GM12872 (cell line): ENCODE data around the gene CNTNAP2.

Experiments
- TF ChIP-seq, protein P1 (sequence below): IDR thresholded peaks from 3 replicates; pipeline ENCODE4 v1.5.1; 2011; ENCODE audit warnings: low read depth, mild to moderate bottlenecking, low read length, moderate library complexity; ENCODE audit not compliant: insufficient read depth

The CNTNAP2 gene

DNA sequence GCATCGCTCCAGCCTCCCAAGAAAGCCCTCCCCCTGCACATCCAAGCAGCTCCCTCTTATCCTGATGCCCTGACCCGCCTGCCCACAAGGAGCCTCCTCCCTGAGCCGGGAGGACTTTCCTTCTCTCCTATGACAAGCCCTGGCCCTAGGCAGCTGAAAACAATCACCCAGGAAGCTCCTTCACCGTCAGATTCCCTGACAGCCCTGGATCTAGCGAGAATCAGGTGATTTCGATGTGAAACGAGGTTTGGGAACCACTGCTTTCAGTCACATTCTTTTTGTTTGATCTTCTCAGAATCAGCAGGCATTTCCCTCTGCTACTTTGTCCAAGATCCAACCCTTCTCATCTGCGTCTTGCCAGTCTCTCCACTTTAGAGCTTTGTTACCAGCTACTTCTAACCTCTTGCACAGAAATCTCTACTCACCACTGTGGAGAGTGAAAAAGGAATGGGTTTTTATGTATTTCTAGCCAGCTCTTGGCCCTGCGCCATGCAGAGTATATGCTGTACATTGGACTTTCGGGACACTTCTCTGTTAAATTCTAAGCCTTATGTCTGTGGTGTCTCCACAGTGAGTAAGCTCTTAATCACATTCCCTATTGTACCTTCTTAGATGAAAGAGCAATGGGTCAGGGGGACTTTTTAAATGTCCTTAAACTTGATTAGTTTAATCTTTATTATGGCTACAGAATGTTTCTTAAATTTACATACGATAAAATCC lies 2220.8 kb downstream of the CNTNAP2 start:
- TF ChIP-seq, protein P1, sequence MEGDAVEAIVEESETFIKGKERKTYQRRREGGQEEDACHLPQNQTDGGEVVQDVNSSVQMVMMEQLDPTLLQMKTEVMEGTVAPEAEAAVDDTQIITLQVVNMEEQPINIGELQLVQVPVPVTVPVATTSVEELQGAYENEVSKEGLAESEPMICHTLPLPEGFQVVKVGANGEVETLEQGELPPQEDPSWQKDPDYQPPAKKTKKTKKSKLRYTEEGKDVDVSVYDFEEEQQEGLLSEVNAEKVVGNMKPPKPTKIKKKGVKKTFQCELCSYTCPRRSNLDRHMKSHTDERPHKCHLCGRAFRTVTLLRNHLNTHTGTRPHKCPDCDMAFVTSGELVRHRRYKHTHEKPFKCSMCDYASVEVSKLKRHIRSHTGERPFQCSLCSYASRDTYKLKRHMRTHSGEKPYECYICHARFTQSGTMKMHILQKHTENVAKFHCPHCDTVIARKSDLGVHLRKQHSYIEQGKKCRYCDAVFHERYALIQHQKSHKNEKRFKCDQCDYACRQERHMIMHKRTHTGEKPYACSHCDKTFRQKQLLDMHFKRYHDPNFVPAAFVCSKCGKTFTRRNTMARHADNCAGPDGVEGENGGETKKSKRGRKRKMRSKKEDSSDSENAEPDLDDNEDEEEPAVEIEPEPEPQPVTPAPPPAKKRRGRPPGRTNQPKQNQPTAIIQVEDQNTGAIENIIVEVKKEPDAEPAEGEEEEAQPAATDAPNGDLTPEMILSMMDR: no peak

DNA sequence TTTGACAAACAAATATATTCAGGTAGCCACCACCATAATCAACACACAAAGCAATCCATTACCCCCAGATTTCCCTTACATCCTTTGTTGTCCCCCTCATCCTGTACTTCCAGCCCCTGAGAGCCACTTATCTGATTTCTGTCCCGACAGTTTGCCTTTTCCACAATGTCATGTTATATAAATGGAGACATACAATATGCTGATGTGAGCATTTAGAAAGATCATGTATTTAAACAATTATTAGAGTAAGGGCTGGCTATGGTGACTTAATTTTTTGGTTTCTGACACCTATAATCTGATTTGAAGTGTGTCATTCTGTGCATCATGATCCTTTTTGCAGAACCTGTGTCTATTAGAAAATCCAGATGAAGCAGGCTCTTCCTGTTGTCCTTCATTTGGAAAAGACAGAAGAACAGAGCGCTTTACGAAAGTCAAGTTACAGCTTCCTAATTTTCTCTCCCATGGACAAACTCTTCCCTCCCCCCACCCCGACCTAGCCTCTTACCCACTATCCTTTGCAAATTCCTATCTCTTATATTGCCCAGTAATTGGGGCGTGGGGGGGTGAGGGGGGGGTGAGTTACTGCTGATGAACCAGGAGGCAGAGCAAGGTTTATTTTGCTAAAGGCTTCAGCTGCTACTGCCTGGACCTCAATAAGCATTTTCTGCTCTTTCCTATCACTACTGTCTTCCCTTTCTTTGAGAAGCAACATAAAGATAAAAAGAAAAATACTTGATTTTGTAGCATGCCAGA lies 2221.6 kb downstream of the CNTNAP2 start:
- TF ChIP-seq, protein P1: no peak

DNA sequence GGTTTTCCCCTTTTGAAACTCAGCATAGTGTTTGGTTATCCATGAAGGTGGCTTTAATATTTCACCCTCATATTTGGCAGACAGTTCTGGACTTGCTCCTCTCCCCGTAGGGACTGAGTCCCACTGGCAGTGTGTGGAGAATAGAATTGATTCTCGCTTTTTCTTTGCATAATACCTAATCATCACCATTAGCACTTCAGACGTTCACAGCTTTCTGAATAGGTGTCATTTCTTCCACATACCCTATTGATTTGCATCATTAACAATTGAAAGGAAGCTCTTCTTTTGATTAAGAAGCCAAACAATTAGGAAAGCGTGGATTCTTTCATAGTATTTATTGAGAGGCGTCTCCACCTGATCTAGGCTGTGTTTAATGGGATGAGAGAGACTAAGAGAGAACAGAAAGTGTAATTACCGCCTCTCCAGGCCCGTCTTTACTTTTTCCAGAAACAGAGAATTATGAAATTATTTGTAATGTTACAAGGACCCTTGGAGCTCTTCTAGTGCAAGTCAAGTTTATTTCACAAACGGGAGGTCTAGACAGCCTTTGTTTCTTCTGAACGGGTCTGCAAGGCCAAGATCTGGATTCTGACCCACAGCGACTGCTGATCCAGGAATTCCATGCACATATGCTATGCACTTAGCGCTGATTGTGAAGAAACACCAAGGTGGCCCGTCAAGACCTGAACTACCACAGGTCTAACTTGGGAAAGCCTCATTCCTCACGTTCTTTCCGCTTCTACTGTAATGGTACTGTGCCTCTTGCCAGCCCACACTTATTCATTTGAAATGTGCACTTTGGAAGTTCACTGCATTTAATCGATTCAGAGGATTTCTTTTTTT lies 2224.1 kb downstream of the CNTNAP2 start:
- TF ChIP-seq, protein P1: no peak

DNA sequence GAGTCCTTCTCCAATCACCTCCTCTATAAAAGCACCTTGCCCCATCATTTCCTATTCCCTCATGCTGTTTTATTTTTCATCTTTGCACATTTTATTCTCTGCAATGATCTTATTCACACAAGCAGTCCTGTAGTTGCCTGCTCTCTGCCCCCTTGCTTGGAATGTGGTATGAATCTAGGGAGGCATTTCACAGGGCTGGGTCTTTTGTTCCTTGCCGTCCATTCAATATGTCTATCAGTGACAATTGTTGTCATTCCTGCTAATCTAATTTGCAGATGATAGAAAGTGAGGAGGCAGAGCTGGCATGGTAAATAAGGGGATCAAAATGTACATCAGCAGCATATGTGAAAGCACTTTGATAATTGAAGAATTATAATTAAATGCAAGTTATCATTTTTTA lies 2227.8 kb downstream of the CNTNAP2 start:
- TF ChIP-seq, protein P1: no peak

DNA sequence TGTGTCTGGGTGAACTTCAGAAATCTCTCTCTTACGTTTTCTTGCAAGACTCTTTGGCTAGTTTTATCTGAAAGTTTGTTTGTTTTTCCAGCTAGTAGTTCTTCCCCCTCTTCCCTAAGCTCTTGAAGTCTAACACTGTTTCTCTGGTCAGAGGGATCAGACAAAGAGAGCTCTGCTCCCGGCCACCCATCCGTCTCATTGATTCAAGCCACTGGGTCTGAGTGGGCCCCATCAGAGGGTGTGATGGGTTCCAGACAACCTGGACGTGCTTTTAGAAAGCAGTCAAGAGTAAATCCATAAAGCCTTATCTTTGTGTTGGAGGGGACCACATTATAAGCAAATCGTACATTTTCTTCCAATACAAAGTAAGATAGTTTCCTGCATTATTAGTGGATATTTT lies 2231.4 kb downstream of the CNTNAP2 start:
- TF ChIP-seq, protein P1: no peak

DNA sequence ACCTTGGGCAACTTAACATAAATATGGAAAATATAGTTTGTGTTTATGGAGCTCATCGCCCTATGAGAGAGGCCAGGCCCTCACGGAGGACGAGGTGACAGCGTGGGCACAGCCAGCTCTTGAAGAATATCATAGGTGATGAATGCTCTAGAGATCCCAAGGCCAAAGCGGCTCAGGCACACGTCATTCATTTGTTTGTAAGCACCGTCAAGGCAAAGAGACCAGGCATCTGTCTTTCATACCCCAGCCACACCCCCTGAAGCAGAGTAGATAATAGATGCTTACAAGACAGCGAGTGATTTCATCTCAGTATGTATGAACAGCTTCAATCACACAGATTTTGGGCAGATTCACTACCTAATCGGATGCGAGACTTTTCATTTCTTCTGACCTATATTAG lies 2231.9 kb downstream of the CNTNAP2 start:
- TF ChIP-seq, protein P1: no peak

DNA sequence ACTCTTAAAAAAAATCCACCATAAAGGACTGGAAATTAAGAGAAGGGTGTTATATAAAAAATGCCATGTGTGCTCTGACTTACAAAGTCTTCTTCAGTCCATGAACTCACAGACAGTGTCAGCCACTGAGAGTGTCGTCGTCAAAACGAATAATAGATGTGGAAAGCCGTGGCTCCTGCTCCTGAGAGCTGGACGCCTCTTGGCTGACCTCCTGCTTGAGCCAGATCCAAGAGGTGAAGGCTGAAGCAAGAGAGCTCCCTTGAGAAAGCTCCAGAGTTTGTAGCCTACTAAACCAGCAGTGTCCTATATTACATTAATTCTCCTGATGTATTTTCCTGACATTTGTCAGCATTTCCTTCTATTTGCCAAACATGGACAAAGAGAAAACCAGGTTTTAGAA lies 2239.7 kb downstream of the CNTNAP2 start:
- TF ChIP-seq, protein P1: no peak
